ENCODE data around the gene CSNK1G1.
"Not testable (repeated sequence)": the region's sequence is repeated elsewhere in the genome, so short reads cannot be mapped to it uniquely, and the experiment has no call there.

CSNK1G1 gene

GRCh38 chr15:64286473-64286872 is 69.5 kb downstream of the CSNK1G1 start:
- DNase-seq, result no peak

GRCh38 chr15:64285871-64286270 is 70.1 kb downstream of the CSNK1G1 start:
- no peak for DNase-seq

GRCh38 chr15:64285150-64285549 is 70.8 kb downstream of the CSNK1G1 start:
- DNase-seq, result no peak

DNA sequence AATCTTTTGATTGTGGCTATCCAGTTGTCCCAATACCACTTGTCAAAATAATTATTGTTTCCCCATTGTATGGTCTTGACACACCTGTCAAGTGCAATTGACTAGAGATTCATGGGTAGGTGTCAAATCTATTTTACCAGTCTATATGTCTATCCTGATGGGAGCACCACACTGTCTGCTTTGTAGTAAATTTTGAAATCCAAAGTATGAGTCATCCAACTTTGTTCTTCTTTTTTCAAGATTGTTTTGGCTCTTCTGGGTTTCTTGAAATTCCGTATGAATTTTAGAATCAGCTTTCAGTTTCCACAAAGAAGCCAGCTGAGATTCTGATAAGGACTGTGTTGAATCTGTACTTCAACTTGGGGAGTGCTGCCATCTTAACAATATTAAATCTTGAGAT is 71.9 kb downstream of the CSNK1G1 start:
- DNase-seq, result no peak

DNA sequence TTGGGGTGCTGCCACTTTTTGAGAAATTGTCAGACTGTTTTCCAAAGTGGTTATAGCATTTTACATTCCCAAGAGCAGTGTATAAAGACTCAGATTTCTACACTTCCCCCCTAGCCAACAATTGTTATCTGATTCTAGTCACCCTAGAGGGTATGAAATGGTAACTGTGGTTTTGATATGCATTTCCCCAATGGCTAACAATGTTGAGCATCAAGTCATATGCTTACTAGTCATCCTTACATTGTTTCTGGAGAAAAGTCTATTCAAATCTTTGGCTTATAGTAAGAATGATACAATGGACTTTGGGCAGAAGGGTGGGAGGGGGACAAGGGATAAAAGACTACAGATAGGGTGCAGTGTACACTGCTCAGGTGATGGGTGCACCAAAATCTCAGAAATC is 73.3 kb downstream of the CSNK1G1 start:
- DNase-seq, result no peak

- DNase-seq, result no peak
Measured at GRCh38 chr15:64279131-64279530, 76.8 kb downstream of the CSNK1G1 start.

DNA sequence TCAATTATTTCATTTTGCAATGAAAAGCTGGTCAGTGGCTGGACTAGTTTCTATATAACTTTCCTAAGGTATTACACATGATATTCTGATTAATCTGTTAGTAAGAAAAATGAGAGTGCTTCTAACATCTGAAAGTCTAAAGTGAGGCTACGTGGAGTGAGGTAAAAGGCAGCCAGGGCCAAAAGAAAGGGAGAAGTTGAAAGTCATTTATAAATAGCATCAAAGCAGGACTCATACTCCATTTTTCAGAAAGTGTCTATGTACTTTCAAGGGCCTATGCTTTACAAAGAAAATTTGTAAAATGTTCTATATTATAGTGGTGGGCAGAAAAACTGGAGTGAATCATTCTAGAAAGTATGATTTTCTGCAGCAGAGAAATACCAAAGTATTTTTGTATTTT is 80.0 kb downstream of the CSNK1G1 start:
- DNase-seq, result no peak

DNA sequence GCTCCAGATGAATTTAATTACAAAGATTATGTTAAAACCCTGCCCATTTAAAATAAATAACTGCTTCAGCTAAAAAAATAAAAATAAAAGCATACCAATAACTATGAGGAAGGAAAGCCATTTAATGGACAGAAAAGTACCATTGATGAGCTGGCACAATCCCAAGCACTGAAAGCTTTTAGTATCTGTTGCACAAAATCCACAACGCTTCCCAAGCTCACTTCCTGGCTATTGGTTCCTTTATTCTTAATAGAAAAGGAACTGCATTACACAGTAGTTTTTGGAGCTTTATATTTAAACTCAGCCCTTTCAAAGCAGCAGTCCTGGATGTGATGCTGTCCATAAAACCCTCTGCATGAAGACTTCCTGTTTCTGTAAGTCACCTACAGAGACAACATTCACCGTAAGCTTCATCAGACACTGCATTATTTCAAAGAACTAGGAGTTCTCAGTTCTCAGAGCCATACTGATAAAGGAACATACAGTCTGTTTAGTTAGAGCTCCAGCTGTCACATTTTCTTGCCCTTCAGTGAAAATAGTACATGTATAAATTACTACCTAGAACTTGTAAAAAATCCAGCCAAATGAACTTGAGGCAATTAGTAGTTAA is 81.5 kb downstream of the CSNK1G1 start:
- DNase-seq, result no peak

DNA sequence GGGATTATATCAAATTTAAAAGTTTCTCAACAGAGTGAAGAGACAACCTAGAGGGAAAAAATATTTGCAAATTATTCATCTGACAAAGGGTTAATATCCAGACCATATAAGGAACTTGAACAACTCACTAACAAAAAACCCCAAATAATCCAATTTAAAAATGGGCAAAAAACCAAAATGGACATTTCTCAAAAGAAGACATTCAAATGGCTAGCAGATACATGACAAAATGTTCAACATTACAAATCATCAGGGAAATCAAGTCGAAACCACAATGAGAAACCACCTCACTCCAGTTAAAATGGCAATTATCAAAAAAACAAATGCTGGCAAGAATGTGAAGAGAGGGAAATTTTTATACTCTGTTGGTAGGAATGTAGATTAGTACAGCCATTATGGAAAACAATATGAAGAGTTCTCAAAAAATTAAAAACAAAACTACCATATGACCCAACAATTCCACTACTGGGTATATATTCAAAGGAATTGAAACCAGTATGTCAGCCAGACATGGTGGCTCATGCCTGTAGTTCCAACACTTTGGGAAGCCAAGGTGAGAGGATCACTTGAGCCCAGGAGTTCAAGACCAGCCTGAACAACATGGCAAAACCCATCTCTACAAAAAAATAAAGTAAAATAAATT is 88.5 kb downstream of the CSNK1G1 start:
- no peak for DNase-seq

- not testable (repeated sequence) for DNase-seq
Measured at GRCh38 chr15:64265188-64265587, 90.8 kb downstream of the CSNK1G1 start.

DNA sequence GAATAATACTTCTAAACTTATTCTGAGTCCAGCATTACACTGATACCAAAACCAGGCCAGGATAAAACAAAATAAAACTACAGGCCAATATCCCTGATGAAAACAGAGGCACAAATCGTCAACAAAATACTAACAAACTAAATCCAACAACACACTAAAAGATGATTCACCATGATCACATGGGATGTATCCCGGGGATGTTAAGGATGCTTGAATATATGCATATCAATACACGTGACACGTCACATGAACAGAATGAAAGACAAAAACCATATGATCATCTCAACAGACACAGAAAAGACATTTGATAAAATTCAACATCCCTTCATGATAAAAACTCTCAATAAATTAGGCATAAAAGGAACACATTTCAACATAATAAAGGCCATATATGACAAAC is 91.5 kb downstream of the CSNK1G1 start:
- DNase-seq, result no peak

DNA sequence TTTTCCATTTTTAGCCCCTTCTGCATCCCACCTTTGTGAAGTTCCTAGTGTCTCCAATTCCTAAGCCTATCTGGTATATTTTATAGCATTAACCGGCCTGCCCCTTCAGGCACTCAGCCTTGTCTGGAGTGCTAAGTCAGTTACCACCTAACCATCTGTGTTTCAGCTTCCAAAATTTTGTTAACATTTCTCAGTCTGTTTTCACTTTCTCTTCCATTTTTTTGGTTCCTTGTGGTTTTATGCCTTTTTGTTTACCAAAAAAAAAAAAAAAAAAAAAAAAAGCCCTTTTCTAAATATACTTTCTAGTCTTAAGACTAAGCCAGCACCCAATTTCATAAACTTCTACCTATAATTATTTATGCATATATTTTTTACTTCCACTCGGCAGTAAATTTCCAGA is 92.4 kb downstream of the CSNK1G1 start:
- DNase-seq, result no peak

- DNase-seq, result no peak
Measured at GRCh38 chr15:64256051-64256450, 99.9 kb downstream of the CSNK1G1 start.

GRCh38 chr15:64251658-64252057 is 104.3 kb downstream of the CSNK1G1 start:
- DNase-seq, result no peak

- no peak for DNase-seq
Measured at GRCh38 chr15:64251121-64251520, 104.9 kb downstream of the CSNK1G1 start.

GRCh38 chr15:64249883-64250575 is 105.9 kb downstream of the CSNK1G1 start:
- no peak for DNase-seq

DNA sequence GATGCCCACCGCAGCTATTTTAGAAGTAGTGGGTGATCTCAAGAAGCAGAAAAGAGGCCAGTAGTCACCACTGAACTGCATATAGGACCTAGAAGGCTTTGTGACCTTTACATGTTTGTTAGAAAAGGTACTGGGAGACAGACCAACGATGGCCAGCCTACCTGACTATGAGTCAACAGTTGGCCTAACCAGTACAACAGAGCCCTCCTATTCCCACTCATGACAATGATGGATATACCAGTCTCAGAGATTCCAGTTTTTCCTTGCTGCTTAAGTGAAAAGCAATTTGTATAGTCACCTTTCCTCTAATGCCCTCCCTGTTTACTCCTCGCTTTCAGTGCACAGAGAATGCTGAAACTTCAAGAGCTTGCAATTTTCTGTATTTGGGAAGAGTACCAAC is 106.6 kb downstream of the CSNK1G1 start:
- DNase-seq, result no peak

DNA sequence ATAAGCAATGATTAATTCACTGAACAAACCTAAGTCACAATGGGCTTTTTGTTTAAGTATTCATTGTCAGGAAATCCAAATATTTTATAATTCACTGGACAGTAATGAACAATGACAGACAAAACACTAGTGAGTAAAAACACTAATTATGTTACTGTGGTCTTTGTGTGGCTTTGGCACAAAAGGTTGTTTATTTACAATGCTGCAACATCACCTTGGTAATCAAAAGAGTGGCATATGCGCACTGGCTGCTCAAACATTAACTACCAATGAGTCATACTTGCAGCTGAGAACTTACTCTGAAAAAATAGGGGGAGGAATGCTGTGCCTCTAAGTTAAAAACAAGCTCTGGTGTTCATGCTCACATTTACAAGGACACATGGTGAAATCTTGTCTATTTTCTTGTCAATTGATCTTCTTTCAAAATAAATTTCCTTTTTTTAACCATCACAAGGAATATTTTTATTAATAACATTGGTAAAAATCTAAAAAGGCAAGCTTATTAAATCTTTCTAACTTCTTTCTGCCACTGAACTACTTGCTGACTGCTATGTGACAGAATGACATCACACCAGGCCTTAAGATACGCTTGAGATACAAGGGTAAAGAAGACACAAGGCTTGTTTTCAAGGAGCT is 107.9 kb downstream of the CSNK1G1 start:
- peak; percentile 71 to 74 for DNase-seq

DNA sequence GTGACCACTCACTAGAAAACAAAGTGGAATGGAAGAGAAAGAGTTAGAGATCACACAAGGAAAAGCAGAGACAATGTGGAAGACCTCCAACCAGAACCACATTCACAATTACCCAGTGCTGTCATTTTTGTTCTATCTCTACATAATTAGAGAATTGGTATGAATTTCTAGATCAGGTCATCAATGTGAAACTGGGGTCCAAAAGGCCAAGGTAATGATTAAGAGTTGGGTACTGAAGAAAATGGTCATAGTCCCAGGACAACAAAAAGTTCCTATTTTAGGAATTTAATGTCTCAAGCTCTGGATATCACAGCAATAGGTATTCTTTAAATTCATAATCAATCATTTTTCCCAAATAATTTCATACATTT is 108.5 kb downstream of the CSNK1G1 start:
- DNase-seq, result no peak

DNA sequence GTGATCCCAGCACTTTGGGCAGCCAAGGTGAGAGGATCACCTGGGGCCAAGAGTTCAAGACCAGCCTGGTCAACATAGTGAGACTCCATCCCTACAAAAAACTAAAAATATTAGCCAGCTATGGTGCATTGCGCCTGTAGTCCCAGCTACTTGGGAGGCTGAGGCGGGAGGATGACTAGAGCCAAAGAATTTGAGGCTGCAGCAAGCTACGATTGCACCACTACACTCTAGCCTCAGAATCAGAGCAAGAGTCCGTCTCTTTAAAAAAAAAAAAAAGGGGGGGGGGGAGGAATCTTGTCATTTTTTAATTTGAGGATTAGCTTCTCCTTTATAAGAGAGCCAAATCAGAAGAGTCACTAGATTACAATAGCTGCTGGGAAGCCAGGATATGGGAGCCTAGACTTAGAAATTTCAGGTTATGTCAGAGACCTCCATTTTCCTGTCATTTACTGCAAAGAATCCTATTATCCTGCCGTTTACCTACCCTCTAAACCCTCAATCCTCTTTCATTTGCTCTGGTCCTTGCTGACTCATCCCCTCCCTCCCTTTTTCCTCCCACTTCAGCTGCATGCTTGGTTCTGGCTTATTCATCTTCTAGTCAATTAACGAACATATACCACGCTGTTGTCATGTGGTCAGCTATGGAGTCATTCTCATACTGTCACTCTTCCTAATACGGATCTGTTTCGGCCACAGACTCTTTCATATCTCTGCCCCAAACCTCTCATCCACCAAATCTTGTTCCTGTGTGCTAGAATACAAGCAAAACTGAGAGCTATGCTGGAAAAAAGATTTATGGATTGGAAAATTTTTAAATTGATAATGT is 109.4 kb downstream of the CSNK1G1 start:
- DNase-seq, result peak; percentile 35 to 55

GRCh38 chr15:64245405-64245804 is 110.6 kb downstream of the CSNK1G1 start:
- DNase-seq, result no peak

- DNase-seq, result no peak
Measured at GRCh38 chr15:64237677-64238076, 118.3 kb downstream of the CSNK1G1 start.

All from SHP77 (cell line).